ENCODE measurements around the gene ZNF407. TPM values are rescaled to one million over a fixed set of nuclear protein-coding genes. Genes with fewer than 3 reads are reported as not detected.

Gene ZNF407
- total and polyA plus RNA-seq, 7 donors: 2.4 to 10.2 (median 7.9) TPM

DNA sequence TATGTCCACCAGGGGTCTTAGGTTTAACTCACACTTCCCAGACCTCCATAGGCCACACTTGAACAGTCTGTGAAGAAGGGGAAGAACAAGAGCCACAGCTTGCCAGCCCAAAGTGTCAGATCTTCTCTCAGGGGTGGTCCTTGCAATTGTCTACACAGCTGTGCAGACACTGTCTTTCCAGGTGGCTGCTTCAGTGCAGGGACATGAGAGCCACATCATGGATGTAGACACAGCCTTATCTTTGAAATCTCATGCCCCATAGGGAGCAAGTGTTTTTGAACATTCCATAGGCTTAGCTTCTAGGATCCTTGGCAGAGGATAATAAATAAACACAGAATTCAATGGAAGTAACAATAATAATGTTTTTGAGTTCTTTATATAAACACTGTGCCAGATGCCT is 6.7 kb downstream of the ZNF407 start:
- peaks cover 15% of the 10 kb centered on the region for H3K4me1 ChIP-seq
- ATAC-seq: no peak
- DNase-seq: no peak
- TF ChIP-seq, protein P1, sequence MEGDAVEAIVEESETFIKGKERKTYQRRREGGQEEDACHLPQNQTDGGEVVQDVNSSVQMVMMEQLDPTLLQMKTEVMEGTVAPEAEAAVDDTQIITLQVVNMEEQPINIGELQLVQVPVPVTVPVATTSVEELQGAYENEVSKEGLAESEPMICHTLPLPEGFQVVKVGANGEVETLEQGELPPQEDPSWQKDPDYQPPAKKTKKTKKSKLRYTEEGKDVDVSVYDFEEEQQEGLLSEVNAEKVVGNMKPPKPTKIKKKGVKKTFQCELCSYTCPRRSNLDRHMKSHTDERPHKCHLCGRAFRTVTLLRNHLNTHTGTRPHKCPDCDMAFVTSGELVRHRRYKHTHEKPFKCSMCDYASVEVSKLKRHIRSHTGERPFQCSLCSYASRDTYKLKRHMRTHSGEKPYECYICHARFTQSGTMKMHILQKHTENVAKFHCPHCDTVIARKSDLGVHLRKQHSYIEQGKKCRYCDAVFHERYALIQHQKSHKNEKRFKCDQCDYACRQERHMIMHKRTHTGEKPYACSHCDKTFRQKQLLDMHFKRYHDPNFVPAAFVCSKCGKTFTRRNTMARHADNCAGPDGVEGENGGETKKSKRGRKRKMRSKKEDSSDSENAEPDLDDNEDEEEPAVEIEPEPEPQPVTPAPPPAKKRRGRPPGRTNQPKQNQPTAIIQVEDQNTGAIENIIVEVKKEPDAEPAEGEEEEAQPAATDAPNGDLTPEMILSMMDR (IDR thresholded peaks at IDR 0.05): no peak
- H3K27ac ChIP-seq: no peak overlapping the region
- H3K4me3 ChIP-seq: no peak overlapping the region
- H3K9me3 ChIP-seq: no peaks in the 10 kb centered on the region
- H3K36me3 ChIP-seq (ENCODE audit: insufficient read depth in 1 of 2, low read depth in 1 of 2): no peaks in the 10 kb centered on the region
- no peaks in the 10 kb centered on the region for H3K27me3 ChIP-seq (ENCODE audit: insufficient read depth in 3 of 3, low read length in 2 of 3)
- intact Hi-C loops (cut with DNase I): no loop called here

DNA sequence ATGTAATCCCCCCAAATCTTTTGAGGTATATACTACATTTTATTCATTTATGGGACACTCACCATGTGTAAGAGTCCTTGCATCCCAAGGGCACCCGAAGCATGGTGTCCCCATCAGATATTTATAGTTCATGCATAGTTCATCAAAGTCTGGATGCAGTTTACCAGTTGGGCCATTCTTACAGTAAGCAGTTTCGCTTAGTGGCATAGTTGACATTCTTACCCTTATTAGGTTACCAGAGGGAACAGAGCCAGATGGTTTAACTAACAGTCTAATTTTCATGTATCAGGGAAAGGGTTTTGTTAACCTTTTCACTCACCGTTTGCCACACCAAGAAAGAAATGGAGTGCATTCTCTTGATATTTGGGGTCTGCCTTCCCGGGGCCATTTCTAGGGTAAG is 7.1 kb downstream of the ZNF407 start:
- H3K27me3 ChIP-seq (ENCODE audit: insufficient read depth in 3 of 3, low read length in 2 of 3): no peaks in the 10 kb centered on the region
- H3K4me1 ChIP-seq: peaks cover 11% of the 10 kb centered on the region
- TF ChIP-seq, protein P1 (IDR thresholded peaks at IDR 0.05): no peak
- intact Hi-C loops (cut with DNase I): no loop called here
- ATAC-seq (peak in 3 of 4 donors; percentile 32 to 49 (median 45)), DNase-seq (no peak)
- WGBS, 3 donors: 40 to 45% (median 42%) methylated on average over 4 of the region's 4 CpGs
- H3K27ac ChIP-seq: no peak overlapping the region
- H3K9me3 ChIP-seq: no peaks in the 10 kb centered on the region
- no peak overlapping the region for H3K4me3 ChIP-seq
- no peaks in the 10 kb centered on the region for H3K36me3 ChIP-seq (ENCODE audit: insufficient read depth in 1 of 2, low read depth in 1 of 2)

DNA sequence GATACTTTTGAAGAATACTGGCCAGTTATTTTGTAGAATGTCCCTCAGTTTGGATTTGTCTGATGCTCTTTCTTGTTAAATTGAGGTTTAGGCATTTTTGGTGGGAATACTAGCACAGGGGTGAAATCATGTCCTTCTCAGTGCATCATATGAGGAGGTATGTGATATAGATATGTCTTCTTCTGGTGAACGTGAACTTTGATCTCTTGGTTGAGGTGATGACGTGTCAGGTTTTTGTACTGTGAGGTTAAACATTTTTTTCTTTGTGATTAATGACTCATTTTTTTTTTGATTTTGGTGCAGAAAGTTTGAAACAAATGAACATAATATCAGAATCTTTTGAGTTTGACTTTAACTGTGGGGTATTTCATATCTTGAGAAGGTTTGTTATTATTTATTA is 11.0 kb downstream of the ZNF407 start:
- DNase-seq (no peak), ATAC-seq (no peak)
- Histone ChIP-seq H3K9me3 (no peaks in the 10 kb centered on the region), H3K27me3 (ENCODE audit: insufficient read depth in 3 of 3, low read length in 2 of 3) (no peaks in the 10 kb centered on the region), H3K4me1 (peaks cover 13% of the 10 kb centered on the region), H3K36me3 (ENCODE audit: insufficient read depth in 1 of 2, low read depth in 1 of 2) (no peaks in the 10 kb centered on the region), H3K4me3 (no peak overlapping the region), H3K27ac (no peak overlapping the region)
- intact Hi-C loops (cut with DNase I): no loop called here
- TF ChIP-seq, protein P1 (IDR thresholded peaks at IDR 0.05): no peak
- 90 to 97% (median 91%) methylated on average over 2 of the region's 2 CpGs for WGBS, 3 donors

DNA sequence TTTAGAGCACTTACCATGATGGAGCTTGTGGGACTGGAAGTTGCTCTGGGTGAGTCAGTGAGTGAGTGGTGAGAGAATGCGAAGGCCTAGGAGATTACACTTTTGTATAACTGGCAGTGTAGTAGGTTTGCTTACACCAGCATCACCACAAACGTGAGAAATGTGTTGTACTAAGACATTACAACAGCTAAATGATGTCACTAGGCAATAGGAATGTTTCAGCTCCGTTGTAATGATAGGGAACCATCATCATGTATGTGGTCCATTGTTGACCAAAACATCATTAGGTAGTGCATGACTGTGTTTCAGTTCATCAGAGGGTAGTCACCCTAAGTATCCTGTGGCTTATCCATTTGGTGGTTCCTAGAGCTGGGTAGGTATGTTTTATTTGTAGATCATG is 11.9 kb downstream of the ZNF407 start:
- H3K36me3 ChIP-seq (ENCODE audit: insufficient read depth in 1 of 2, low read depth in 1 of 2): no peaks in the 10 kb centered on the region
- H3K9me3 ChIP-seq: no peaks in the 10 kb centered on the region
- 87 to 89% (median 88%) methylated on average over 3 of the region's 3 CpGs for WGBS, 3 donors
- peaks cover 10% of the 10 kb centered on the region for H3K4me1 ChIP-seq
- DNase-seq (no peak), ATAC-seq (no peak)
- H3K4me3 ChIP-seq: no peak overlapping the region
- TF ChIP-seq, protein P1 (IDR thresholded peaks at IDR 0.05): no peak
- no peaks in the 10 kb centered on the region for H3K27me3 ChIP-seq (ENCODE audit: insufficient read depth in 3 of 3, low read length in 2 of 3)
- intact Hi-C loops (cut with DNase I): no loop called here
- no peak overlapping the region for H3K27ac ChIP-seq

DNA sequence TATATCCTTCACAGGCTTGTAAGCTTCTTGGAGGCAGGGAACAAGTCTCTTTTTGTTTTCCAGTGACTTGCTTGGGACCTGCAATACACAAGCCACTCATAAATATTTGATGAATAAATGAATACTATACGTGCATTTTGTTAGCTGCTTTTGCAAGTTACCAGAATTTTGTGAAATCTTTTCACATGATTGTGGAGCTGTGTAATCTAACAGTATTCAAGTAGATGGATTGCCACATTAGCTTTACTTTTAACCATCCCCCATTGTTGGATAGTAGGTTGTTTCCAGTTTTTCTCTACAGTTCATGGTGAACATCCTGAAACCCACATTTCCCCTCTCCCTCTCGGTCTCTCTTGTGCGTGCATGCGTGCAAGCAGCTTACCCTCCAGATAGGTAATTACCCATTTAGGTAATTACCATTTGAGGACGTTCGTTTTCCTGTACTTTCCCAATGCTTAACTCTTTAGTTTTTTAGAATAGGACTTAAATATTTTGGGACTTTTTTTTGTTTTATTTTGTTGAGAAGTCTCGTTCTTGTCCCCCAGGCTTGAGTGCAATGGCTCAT is 12.5 kb downstream of the ZNF407 start:
- no peak overlapping the region for H3K27ac ChIP-seq
- intact Hi-C loops (cut with DNase I): no loop called here
- TF ChIP-seq, protein P1 (IDR thresholded peaks at IDR 0.05): no peak
- no peaks in the 10 kb centered on the region for H3K36me3 ChIP-seq (ENCODE audit: insufficient read depth in 1 of 2, low read depth in 1 of 2)
- H3K4me3 ChIP-seq: no peak overlapping the region
- ATAC-seq (no peak), DNase-seq (no peak)
- 86 to 88% (median 87%) methylated on average over 7 of the region's 7 CpGs for WGBS, 3 donors
- H3K9me3 ChIP-seq: no peaks in the 10 kb centered on the region
- H3K4me1 ChIP-seq: peaks cover 6% of the 10 kb centered on the region
- H3K27me3 ChIP-seq (ENCODE audit: insufficient read depth in 3 of 3, low read length in 2 of 3): no peaks in the 10 kb centered on the region

All from psoas muscle (tissue), 8 donors.